OCI-LY3 (cell line): Measurements from ENCODE around the gene NUP85.

Experiments
- CTCF ChIP-seq: fragments of 200-600, 300-600 bp; sonication (generic); IDR thresholded peaks from 2 replicates; pipeline ENCODE4 v1.5.1; 2014; ENCODE audit warnings: antibody characterized with exemption, low read length, low read depth
- EZH2phosphoT487 ChIP-seq: fragments of 200-600 bp; shearing (Covaris generic); IDR thresholded peaks from 2 replicates; pipeline ENCODE4 v1.6.1; 2018; ENCODE audit warnings: antibody characterized with exemption, mixed run types, low read depth

DNA sequence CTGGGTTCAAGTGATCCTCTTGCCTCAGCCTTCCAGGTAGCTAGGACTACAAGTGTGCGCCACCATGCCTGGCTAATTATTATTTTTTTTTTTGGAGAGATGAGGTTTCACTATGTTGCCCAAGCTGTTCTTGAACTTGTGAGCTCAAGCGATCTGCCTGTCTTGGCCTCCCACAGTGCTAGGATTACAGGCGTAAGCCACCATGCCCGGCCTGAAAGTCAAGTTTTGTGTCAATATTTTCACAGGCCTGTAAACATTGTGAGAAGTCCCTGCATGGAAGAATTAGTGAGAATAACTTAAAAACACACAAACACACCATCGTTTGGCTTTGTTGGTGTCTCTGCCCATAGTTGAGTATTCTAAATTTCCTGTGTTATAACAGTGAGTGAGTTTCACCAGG, 22.2 kb downstream of the NUP85 start:
- TF ChIP-seq EZH2phosphoT487, result no peak
- no peak for TF ChIP-seq CTCF
